NCI-H1436 treated with DMSO at 0.1 percent for 48 hours (cell line): ENCODE results near the gene KCNH1.

Source experiments
- DNase-seq: peaks from one replicate; lab custom pipeline; 2025; lab: John Stamatoyannopoulos, UW

KCNH1 gene

DNA sequence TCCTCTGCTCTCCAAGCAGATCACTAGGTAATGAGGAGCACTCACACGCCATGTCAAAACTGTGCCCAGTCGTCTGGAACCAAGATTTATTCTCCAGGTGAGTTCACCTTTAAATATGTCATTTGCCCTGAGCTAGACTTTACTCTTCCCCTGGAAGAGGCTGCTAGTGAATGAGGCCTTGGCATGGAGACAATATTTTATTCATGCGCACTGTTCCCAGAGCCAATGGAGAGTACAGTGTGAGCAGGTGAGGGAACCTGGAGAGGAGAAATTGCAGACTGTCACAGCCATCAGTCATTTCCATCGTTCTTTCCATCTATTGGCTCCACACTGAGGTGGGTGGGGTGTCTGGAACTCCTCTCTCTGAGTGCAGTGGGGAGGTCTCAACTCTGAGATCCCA is 333.6 kb downstream of the KCNH1 start:
- DNase-seq: no peak

DNA sequence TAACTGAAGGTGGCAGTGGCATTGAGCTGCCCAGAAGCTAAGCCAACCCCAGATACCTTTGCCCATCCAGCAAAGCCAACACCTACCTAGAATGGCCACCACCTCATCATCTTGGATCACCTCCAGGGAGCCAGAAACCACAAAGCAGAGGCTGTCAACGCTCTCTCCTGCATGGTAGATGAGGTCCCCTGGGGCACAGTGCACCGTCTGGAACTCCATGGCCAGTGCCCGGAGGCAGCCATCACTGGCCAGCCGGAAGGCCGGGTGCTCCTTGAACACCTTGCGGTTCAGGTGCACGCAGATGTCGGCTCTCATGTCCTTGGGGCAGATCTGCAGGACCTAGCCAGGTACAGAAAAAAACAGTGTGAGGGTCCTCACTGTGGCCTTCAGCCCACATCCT is 336.5 kb downstream of the KCNH1 start:
- no peak for DNase-seq

DNA sequence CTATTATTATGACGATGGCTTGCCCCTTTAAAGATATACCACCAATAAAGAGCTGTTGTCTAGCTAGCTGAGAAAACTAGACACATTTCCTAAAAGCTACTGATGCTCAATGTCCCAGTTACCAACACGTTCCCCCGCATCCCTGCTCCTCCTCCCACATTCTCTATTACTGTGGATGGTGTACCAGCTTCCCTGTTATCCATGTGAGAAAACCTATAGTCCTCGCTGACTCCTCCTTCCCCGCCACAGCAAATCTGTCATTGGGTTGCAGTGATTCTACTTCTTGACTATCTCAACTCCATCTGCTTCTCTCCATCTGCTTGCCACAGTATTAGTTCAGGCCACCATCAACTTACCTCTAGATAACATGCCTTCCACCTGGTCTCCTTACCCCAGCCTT is 337.5 kb downstream of the KCNH1 start:
- no peak for DNase-seq

DNA sequence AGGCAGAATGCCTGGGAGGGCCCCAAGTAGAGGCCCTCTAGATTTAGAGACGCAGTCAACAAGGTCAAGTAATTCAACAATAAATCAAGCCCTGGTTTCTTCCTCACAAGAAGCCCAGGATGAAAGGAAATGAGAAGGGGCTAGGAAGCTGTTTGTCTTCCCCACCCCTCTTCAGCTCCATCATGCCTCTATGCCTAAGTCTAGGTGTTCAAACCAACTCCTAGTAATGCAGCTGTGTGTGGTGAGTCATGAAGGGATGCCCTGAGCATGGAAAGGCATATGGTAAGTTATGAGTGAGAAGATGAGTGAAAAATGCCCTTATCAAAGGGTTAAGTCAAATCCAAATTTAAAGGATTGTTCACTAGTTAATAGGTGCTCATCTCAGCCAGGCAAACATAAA is 339.5 kb downstream of the KCNH1 start:
- DNase-seq: no peak

DNA sequence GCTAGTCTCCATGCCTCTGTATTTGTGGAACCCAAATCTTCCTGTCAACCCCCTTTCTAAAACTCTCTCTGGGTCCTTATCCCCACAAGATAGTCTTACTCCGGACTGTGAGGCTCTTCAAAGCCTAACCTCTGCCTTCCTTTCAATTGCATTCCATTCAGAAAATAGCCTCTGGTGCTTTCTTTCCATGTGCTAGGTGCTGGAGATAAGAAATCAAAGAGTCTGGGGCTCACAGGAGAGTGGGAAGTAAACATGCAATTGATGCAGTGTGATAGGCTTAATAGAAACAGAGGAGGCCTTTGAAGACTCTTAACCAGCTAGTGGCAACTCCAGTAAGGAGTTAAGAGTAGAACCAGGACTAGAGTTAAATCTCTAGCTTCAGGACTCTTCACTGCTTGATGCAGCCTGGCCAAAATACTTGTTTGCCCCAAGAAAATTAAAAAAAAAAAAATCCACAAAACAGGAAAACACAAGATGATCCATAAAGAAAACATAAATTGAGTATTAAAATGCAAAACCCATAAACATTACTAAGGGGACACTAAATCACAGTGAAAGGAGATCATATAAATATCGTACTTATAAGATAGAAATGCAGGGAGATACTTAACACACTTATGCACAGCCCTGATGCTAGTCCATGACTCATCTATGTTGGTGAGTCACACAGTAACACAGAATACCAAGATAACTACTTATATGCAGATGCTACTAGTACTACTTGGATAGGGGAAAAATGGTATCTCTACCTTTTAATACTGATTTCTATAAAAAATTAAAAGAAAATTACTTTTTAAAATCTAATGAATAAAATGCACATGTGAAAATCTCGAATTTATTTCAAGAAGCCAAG is 341.5 kb downstream of the KCNH1 start:
- DNase-seq: no peak

DNA sequence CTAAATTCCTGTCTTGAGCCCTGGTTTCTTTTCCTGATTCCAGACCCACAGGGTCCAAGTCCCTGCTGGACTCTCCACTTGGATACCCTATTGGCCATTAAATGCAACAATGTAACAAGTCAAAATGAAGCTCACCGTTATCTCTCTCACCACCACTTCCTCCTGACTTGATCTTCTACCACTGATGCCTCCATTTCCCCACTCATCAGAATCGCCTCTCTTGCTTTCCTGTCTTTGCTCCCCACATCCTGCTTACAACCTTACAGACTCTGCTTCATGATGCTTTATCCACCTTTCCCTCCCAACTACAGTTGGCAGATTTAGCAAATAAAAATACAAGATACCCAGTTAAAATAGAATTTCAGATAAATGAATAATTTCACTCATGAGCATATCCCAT is 343.8 kb downstream of the KCNH1 start:
- DNase-seq: no peak

DNA sequence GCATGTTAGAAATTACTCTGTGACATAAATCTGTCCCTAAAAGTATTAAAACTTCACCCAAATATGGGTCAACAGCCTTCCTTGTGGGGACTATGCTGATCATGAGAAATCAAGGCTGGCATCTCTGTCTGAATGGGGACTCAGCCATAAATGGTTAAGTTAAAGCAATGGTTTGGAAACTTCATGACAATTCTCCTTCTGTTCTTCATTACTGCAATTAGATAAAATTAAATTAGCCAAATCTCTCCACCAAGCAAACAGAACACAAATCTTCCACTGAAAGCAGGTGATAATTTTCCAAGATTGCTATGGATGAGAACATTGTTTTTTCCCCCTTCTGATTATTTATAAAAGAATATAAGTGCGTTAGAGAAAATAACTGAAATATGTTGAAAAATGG is 346.1 kb downstream of the KCNH1 start:
- no peak for DNase-seq

DNA sequence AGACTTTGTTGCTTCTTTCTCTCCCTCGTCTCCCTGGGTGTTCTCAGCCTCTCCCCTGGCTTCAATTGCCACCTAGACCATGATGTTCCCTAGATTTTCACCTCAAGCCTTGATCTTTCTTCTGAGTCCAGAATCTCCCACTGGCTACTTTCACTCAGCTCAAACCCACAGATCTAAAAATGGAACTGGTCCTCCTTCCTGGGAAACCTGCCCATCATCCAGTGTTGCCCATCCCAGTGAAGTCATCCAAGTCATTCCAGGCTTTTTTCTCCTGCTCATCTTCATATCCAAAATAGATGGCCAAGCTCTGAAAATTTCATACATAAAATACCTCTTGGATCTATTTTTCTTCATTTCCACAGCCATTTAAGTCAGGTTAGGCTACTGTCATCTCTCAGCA is 347.4 kb downstream of the KCNH1 start:
- DNase-seq: no peak

DNA sequence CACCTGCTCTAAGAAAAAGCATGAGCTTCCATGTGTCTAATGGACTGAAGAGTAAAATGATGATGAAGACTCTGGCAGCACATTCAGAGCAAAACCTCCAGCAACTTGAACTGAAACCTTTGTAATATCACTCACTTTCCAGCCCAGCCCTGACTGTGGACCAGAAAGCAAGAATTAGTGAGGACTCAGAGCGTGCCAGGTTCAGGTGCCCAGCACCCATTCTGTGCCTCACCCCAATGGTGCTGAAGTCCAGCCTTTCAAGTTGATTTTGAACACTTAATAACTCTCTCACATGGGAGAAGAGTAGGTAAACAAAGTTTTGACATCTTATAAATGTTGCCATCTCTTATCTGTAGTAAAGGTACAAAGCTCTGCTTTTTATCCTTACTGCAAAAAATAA is 350.0 kb downstream of the KCNH1 start:
- DNase-seq: no peak

DNA sequence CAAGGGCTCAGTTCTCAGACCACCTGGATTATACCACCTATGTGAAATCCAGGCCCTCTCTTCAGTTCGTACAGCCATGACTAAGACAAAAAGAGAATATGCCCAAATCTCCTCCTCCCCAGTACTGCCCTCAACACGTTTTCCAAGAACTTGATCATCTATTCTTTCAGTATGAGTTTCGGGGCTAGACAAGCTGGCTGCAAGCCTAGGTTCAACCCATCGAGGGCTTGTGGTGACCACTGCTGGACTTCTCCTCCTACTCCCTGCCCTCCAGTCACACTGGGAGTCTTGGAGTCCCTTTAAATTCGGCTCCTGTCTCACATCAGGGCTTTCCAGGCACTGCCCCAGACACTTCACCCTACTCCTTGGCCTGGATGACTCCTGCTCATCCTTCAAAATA is 352.3 kb downstream of the KCNH1 start:
- no peak for DNase-seq

DNA sequence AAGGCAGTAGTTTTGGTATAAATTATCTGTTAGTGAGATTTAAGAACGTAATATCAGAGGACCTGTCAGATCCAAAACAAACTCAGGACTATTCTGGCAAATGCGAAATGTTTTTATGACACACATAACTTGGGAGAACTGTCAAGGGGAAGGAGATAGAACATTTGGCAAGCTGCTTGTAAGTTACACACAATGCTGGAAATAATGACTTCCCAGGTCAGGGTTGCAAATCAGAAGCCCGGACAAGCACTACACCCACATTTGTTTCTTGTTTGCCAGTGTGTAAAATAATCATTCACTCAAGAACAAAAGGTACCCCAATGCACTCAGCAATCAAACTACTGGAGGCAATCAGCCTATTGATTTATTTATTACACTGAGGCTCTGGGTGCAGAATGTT is 354.7 kb downstream of the KCNH1 start:
- no peak for DNase-seq

DNA sequence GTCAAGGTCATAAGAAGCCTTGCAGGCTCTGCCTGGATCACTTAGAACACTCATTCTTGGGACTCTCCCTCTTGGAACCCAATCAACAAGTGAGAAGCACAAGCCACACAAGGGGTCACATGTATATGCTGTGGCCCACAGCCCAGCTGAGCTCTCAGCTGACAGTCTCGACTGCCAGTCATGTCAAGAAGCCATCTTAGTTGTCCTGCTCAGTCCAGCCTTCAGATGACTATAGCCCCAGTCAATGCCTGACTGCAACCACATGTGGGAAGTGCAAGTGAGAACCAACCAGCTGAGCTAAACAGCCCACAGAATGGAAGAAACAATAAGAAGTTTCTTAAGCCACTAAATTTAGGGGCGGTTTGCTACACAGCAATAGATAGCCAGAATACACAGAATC is 356.0 kb downstream of the KCNH1 start:
- DNase-seq: no peak

DNA sequence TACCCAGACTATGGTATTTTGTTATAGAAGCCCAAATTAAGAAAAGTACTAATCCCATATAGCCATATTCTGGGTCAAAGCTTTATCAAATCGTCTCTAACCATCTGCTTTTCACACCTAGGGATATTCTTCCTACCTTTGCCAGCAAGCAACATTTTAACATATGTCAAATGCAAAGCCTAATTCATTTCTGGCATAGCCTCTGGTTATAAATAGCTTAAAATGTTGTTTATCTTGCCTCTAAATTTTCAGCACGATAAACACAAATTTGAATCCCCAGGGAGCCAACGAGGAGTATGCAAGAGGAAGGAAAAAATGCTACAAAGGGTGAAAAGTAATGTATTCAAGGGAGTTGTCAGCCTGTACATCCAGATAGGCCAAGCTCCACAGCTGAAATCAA is 357.2 kb downstream of the KCNH1 start:
- no peak for DNase-seq

DNA sequence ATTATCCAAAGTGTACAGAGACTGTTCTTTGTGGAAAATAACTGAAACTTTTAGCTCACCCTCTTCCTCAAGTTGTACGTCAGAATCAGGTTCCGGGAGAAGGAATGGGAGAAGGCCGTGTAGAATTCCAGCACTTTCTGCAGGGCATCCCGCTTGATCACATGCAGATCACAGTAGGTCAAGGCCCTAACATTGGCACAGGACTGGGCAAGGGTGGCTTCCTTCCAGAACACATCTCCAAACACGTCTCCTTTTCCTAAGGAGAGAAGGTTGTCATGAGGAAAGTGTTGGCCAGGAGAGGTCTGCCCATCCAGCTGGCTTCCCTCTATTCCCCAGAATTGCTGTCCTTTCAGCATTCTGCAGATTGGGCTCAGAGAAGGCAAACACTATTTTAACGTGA is 358.7 kb downstream of the KCNH1 start:
- DNase-seq: no peak

DNA sequence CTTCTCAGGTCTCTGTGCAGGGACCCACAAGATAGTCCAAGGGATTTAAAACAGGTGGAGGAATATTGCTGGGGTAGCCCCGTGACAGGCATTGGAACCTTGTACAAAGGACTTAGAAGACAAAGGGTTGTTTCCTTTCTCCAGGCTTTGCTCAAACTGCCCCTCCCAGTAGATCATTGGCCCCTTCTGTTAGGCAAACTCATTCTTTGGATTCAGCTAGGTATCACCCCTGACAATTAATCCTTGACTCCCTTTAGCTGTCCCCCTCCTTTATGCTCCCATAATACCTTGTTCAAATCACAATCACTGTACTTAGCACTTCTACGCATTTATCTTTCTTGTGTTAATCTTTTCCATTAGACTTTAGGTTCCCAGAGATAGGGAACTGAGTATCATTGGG is 360.5 kb downstream of the KCNH1 start:
- no peak for DNase-seq

DNA sequence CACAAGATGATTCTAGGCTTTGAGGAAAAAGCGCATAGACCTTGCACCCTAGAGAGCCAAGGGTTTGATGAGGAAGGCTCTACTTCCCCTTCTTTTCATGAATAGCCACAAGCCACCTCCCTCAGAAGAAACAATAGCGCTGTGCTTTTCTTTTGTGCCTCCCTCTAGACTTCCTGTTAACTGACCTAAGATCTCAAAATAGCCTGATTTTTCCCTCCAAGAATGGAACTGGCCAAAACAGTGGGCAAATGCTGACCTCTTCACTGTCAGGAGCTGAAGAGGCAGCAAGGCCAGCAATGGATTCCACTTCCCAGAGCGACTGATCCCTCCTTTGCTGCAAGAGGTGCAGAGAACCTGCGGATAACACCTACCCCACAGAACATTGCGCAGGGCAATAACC is 362.8 kb downstream of the KCNH1 start:
- no peak for DNase-seq

DNA sequence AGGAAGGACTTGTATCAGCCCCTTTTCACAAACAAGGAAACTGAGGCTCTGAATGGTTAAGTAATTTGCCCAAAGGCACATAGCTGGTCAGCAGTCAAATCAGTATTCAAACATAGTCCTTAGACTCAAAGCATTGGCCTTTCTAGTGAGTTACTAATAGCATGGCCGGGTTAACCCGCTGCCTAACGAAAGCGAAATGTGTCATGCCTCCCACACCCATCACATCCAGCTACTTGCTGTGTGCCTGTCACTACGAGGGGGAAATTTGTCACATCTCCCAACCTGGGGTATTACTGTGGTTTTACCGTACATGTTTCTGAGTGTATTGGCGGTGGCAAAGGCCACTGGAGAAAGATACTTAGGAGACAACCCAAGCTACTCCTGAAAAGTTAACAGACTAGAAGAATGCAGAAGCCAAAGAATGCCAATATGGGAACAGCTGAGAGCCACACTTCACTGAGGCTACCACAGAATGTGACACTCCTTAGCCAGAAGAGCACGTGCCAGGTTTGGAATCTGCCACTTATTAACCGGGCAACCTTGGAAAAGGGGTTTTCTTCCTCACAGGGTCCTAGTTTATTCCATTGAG is 363.5 kb downstream of the KCNH1 start:
- no peak for DNase-seq

DNA sequence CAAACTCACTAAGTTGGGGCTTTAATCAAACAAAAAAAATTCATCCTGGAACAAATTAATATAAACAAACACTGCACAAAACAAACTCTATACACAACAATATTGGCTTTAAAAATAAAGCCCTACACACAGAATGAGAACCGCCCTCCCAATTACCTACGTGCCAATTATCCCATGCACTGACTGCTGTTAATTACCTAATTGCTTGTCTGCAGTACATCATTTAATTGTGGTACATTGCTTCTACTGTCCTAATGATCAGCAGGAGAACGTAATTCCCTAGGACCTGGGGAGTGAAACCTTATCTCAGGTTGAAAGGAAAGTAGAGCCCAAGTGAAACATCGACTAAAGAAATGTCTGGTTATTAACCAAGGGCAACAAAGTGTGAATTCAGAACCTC is 364.5 kb downstream of the KCNH1 start:
- peak; percentile 38 for DNase-seq

DNA sequence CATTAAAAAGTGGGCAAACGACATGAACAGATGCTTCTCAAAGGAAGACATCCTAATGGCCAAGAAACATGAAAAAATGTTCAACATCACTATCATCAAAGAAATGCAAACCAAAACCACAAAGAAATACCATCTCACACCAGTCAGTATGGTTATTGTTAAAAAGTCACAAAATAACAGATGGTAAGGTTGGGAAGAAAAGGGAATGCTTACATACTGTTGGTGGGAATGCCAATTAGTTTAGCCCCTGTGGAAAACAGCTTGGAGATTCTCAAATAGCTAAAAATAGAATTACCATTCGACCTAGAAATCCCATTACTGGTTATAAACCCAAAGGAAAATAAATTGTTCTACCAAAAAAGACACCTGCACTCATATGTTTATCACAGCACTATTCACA is 369.4 kb downstream of the KCNH1 start:
- no peak for DNase-seq

DNA sequence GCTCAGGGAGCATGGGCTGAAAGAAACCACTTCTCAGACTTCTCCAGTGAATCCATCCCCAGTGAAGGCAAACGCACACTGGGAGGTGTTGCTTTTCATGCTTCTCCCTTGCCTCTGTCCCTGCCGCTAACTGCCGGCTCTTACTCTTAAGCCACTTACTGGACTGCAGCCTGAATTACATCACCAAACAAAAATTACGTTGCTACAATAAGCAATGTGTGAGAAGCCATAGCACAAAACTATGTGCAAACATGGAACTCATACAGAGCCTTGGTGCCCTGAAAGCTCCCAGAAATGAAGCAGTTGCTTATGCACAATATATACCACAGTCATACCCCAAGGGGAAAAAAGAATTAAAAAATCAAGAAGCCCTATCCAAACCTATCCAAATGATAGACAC is 375.2 kb downstream of the KCNH1 start:
- no peak for DNase-seq

DNA sequence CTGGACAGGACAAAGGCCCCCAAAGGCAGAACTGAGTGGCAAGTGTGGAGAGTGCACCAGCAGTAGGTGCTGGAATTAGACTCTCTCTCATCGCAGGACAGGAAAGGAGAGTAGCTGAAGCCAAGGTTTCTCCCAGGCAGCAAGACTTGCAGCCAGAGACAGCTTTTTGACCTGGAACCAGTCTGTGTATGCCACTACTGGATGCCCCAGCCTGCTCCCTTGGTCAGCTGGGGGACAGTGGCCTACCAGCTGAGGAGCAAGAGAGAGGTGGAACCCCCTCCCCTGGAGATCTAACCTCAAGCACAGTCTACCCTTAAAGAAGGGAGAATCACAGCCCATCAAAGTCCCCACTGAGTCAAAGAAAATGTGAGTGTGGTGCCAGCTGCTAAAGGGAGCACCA is 375.7 kb downstream of the KCNH1 start:
- no peak for DNase-seq

DNA sequence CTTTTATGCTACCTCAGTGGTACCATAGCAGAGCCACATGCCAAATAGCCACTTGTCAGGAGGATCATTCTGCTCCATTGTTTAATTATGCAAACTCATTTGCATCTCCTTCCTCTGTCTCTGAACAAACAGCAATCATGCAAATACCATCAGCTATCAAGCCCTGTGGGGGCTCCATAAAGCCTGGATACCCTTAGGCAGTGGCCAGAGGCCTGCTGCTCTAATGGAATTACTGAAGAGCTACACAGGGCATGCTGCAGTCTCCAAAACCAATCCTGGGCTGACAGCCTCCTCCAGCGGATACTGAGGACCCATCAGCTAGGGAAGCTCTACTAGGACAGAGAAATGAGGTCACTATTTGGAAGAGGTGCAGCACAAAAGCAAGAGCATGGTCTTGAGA is 376.3 kb downstream of the KCNH1 start:
- no peak for DNase-seq

DNA sequence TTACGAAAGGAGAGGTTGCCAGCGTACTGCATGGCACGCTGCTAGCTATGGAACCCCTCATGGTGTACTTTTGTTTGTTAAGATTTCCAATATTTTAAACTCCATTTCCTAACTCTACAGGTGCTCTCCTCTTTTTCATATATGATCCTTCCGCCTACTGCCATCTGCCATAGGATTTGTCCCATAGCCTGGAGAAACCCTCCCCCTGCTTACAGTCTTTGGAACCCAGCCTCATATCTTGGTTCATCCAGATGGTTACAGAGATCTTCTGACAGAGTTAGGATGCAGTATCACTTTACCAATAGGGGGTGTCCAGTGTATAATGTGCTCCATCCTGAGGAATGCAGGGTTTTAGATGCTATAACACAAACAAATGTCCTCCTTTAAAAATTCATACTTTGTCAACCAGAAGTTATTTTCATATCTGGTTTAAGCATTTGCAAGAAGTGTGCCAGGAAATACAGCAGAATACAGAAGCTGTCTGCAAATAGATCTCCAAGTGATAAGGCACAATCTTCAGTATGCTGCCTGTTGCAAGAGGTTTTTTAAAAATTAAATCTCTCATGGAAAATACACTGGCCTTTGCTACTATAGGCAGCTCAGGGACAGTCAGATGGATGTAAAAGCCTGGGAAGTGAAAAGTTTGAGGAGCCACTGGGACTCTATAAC is 377.8 kb downstream of the KCNH1 start:
- DNase-seq: no peak
